ENCODE data around the gene CSMD2.

The CSMD2 gene

DNA sequence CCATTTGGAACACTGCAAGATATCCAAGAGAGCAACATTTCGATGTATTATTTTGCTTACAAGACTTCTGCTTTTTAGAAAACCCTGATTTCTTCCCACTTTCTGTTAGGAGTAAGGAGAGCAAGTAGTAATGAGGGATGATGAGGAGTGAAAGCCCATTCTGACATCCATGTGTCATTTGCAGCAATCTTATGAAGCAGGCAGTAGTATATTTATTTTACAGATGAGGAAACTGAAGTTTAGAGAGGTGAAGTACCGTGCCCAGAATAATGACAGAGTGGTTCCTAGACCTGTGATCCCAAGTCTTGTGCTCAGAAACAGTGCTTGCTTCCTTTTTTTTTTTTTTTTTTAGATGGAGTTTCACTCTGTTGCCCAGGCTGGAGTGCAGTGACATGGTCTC, 699.7 kb downstream of the CSMD2 start:
- no peak for DNase-seq

- DNase-seq: no peak
Observed at GRCh38 chr1:33464552-33464951, 700.5 kb downstream of the CSMD2 start.
